ENCODE results near the gene DNM1L.

Gene DNM1L

GRCh38 chr12:32768518-32768917 lies 89.4 kb downstream of the DNM1L start:
- Histone ChIP-seq H3K9me3 (ENCODE audit: insufficient read depth, low read length) (no peaks in the 10 kb centered on the region), H3K4me2 (ENCODE audit: low read length) (no peak overlapping the region), H3K4me1 (ENCODE audit: low read length) (no peaks in the 10 kb centered on the region), H3K27ac (ENCODE audit: low read length) (no peak overlapping the region), H4K20me1 (ENCODE audit: insufficient read depth, low read length) (no peaks in the 10 kb centered on the region), H3K4me3 (ENCODE audit: low read length) (no peak overlapping the region), H3K27me3 (ENCODE audit: low read depth, low read length) (peaks cover 32% of the 10 kb centered on the region; the same call in 1 of the 2 replicates), H3K79me2 (ENCODE audit: low read length) (no peaks in the 10 kb centered on the region), H2AFZ (ENCODE audit: low read depth, low read length) (no peak overlapping the region), H3K9ac (ENCODE audit: low read length) (no peak overlapping the region), H3K36me3 (replicated peaks; ENCODE audit: low read depth, low read length) (no peaks in the 10 kb centered on the region)
- no peak for TF ChIP-seq EZH2phosphoT487 (IDR thresholded peaks at IDR 0.05; ENCODE audit: low read depth)
- no peak for TF ChIP-seq CTCF (IDR thresholded peaks at IDR 0.05; ENCODE audit: low read depth, low read length)

- no peak overlapping the region for H3K4me3 ChIP-seq (ENCODE audit: low read length)
- H3K9me3 ChIP-seq (ENCODE audit: insufficient read depth, low read length): no peaks in the 10 kb centered on the region
- peaks cover 32% of the 10 kb centered on the region; the same call in 1 of the 2 replicates for H3K27me3 ChIP-seq (ENCODE audit: low read depth, low read length)
- no peaks in the 10 kb centered on the region for H3K79me2 ChIP-seq (ENCODE audit: low read length)
- H3K4me2 ChIP-seq (ENCODE audit: low read length): no peak overlapping the region
- no peaks in the 10 kb centered on the region for H3K4me1 ChIP-seq (ENCODE audit: low read length)
- no peak overlapping the region for H2AFZ ChIP-seq (ENCODE audit: low read depth, low read length)
- no peaks in the 10 kb centered on the region for H3K36me3 ChIP-seq (replicated peaks; ENCODE audit: low read depth, low read length)
- no peak overlapping the region for H3K9ac ChIP-seq (ENCODE audit: low read length)
- TF ChIP-seq EZH2phosphoT487 (IDR thresholded peaks at IDR 0.05; ENCODE audit: low read depth) (no peak), CTCF (IDR thresholded peaks at IDR 0.05; ENCODE audit: low read depth, low read length) (no peak)
- no peak overlapping the region for H3K27ac ChIP-seq (ENCODE audit: low read length)
- no peaks in the 10 kb centered on the region for H4K20me1 ChIP-seq (ENCODE audit: insufficient read depth, low read length)
Measured at GRCh38 chr12:32770141-32770540, 91.0 kb downstream of the DNM1L start.

GRCh38 chr12:32773691-32774090 lies 94.6 kb downstream of the DNM1L start:
- Histone ChIP-seq H3K4me2 (ENCODE audit: low read length) (no peak overlapping the region), H3K27me3 (ENCODE audit: low read depth, low read length) (peaks cover 37% of the 10 kb centered on the region), H3K36me3 (replicated peaks; ENCODE audit: low read depth, low read length) (no peaks in the 10 kb centered on the region), H4K20me1 (ENCODE audit: insufficient read depth, low read length) (no peaks in the 10 kb centered on the region), H3K27ac (ENCODE audit: low read length) (no peak overlapping the region), H2AFZ (ENCODE audit: low read depth, low read length) (no peak overlapping the region), H3K4me3 (ENCODE audit: low read length) (no peak overlapping the region), H3K9ac (ENCODE audit: low read length) (no peak overlapping the region), H3K79me2 (ENCODE audit: low read length) (no peaks in the 10 kb centered on the region), H3K4me1 (ENCODE audit: low read length) (peaks cover 5% of the 10 kb centered on the region; the same call in 1 of the 2 replicates), H3K9me3 (ENCODE audit: insufficient read depth, low read length) (no peaks in the 10 kb centered on the region)
- TF ChIP-seq CTCF (IDR thresholded peaks at IDR 0.05; ENCODE audit: low read depth, low read length): no peak
- no peak for TF ChIP-seq EZH2phosphoT487 (IDR thresholded peaks at IDR 0.05; ENCODE audit: low read depth)

- Histone ChIP-seq H3K79me2 (ENCODE audit: low read length) (no peaks in the 10 kb centered on the region), H3K27me3 (ENCODE audit: low read depth, low read length) (peaks cover 41% of the 10 kb centered on the region), H3K4me1 (ENCODE audit: low read length) (peaks cover 5% of the 10 kb centered on the region; the same call in 1 of the 2 replicates), H4K20me1 (ENCODE audit: insufficient read depth, low read length) (no peaks in the 10 kb centered on the region), H2AFZ (ENCODE audit: low read depth, low read length) (no peak overlapping the region), H3K9ac (ENCODE audit: low read length) (no peak overlapping the region), H3K9me3 (ENCODE audit: insufficient read depth, low read length) (no peaks in the 10 kb centered on the region), H3K4me3 (ENCODE audit: low read length) (no peak overlapping the region), H3K4me2 (ENCODE audit: low read length) (no peak overlapping the region), H3K27ac (ENCODE audit: low read length) (no peak overlapping the region), H3K36me3 (replicated peaks; ENCODE audit: low read depth, low read length) (no peaks in the 10 kb centered on the region)
- TF ChIP-seq EZH2phosphoT487 (IDR thresholded peaks at IDR 0.05; ENCODE audit: low read depth) (no peak), CTCF (IDR thresholded peaks at IDR 0.05; ENCODE audit: low read depth, low read length) (no peak)
Measured at GRCh38 chr12:32776258-32776657, 97.2 kb downstream of the DNM1L start.
